ENCODE results near the gene MRPS2.

DNA sequence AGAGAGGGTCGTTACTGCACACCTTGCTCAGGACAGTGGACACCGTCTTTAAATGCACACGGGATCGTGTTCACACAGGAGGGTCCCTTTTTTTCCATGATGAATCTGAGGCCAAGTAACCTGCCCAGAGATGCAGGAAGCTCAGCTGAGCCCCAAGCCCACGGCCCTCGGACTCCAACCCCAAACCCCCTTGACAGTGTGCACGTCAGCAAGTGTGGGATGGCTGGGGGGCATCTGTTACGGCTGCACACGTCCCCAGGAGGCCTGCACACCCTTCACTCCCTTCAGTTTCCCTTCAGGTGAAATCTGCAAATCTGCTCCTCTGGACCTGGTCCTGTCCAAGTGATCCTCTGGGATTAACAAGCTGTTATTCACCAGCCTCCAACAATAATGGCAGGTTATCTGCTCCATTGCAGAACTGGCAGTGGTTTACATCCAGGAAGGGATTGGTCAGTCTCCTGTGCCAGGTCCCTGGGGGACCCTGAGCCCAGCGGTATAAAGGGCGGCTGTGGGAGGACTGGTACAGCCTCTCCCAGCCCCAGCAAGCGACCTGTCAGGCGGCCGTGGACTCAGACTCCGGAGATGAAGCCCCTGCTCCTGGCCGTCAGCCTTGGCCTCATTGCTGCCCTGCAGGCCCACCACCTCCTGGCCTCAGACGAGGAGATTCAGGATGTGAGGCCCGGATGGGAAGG lies 20.6 kb downstream of the MRPS2 start, which contains the start of gene LCN1:
- TF ChIP-seq EZH2 (IDR thresholded peaks at IDR 0.05; ENCODE audit: borderline replicate concordance, low read length) (no peak), CTCF (IDR thresholded peaks at IDR 0.05; ENCODE audit: low read length) (no peak)
